AG04449 (cell line): ENCODE data around the gene METRN.
"Not testable (repeated sequence)": the region's sequence is repeated elsewhere in the genome, so short reads cannot be mapped to it uniquely, and the experiment has no call there.

Experiments
- CTCF ChIA-PET: fragments of 350-600 bp; formaldehyde crosslinking; extraction: SDS; loops from one replicate; lab custom pipeline; 2021; ENCODE audit warnings: antibody characterized with exemption; lab: Yijun Ruan, JAX
- POLR2A ChIA-PET: fragments of 400-600, 350-600 bp; formaldehyde crosslinking; extraction: SDS; loops from one replicate; lab custom pipeline; 2020; ENCODE audit warnings: antibody characterized with exemption, inconsistent platforms; lab: Yijun Ruan, JAX
- DNase-seq: peaks from one replicate; pipeline ENCODE4 v3.0.0-alpha.2; 2010; ENCODE audit warnings: low read depth, low spot score
- H3K4me3 ChIP-seq: 2 replicates; pipeline ENCODE4 v1.5.1; 2011; ENCODE audit warnings: low read depth, mild to moderate bottlenecking, control low read depth, low read length
- TF ChIP-seq, protein P1 (sequence below): IDR thresholded peaks from one replicate; pipeline ENCODE4 v1.5.1; 2011; ENCODE audit warnings: mild to moderate bottlenecking, moderate library complexity, low read length, control low read depth, inconsistent platforms; ENCODE audit not compliant: insufficient read depth; ENCODE audit errors: missing control alignments

Gene METRN

DNA sequence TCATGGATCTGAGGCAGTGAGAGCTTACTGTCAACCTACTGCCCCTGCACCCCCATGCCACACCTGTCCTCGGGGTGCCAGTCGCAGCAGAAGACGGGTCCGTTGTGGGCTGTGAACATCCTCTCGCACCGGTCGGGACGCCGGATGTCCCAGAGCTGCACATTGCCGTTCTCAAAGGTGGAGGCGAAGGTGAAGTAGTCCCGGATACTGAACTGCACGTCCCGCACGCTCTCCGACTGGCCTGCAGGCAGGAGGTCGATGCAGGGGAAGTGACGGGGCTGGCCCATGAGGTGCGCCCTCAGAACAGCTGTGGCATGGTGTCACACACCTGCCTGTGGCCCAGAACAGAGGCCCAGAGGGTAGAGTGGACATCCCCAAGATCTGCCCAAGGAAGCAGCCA is 27.4 kb upstream of the METRN start:
- POLR2A ChIA-PET = no interaction called here
- DNase-seq = no peak
- CTCF ChIA-PET = interaction anchor here (1.0 to 3.9 kb wide), 3 partner anchors 10 to 25 kb away, joined by 3 to 18 read pairs (median 3); no protein-coding TSS in a partner anchor
- H3K4me3 ChIP-seq = no peak overlapping the region
- TF ChIP-seq, protein P1, sequence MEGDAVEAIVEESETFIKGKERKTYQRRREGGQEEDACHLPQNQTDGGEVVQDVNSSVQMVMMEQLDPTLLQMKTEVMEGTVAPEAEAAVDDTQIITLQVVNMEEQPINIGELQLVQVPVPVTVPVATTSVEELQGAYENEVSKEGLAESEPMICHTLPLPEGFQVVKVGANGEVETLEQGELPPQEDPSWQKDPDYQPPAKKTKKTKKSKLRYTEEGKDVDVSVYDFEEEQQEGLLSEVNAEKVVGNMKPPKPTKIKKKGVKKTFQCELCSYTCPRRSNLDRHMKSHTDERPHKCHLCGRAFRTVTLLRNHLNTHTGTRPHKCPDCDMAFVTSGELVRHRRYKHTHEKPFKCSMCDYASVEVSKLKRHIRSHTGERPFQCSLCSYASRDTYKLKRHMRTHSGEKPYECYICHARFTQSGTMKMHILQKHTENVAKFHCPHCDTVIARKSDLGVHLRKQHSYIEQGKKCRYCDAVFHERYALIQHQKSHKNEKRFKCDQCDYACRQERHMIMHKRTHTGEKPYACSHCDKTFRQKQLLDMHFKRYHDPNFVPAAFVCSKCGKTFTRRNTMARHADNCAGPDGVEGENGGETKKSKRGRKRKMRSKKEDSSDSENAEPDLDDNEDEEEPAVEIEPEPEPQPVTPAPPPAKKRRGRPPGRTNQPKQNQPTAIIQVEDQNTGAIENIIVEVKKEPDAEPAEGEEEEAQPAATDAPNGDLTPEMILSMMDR = no peak

DNA sequence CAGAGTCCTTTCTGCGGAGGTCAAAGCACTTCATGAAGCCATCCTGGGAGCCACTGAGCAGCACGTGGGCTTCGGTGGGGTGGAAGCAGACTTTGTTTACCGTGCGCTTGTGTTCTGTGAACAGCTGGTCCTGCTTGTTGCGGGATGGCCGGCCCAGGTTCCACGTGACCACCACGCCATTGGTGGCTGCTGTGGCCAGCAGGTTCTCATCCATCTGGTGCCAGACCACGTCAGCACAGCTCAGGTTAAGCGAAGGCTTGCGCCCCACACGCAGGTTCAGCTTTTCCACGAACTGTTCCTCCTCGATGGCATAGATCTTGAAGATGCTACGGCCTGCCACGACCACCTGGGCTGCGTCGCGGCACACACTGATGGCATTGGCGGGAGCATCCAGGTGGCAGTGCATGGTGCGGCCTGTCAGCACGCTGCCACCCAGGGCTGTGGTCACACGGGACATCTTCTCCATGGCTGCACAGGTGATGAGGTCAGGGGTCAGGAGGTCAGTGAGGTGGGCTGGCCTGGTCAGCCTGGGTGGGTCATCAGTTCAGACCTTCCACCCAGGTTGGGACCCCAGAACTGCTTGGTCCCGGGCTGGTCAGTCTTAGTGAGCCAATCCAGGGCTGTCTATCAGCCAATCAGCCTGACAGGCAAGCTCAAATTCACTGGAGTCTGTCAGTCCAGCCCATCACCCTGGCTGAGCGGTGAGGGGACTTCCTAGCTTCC is 25.6 kb upstream of the METRN start:
- ChIA-PET POLR2A (interaction anchor here (1.7 kb wide), 1 partner anchor 8 kb away, joined by 9 read pairs; the partner anchor contains the start of gene STUB1), CTCF (interaction anchor here (0.9 to 3.9 kb wide), 5 partner anchors 21 to 110 kb away, joined by 3 to 18 read pairs (median 4); partner anchors contain the start of gene CIAO3)
- TF ChIP-seq, protein P1 = no peak
- peak overlapping the region; percentile 82 for H3K4me3 ChIP-seq
- no peak for DNase-seq

DNA sequence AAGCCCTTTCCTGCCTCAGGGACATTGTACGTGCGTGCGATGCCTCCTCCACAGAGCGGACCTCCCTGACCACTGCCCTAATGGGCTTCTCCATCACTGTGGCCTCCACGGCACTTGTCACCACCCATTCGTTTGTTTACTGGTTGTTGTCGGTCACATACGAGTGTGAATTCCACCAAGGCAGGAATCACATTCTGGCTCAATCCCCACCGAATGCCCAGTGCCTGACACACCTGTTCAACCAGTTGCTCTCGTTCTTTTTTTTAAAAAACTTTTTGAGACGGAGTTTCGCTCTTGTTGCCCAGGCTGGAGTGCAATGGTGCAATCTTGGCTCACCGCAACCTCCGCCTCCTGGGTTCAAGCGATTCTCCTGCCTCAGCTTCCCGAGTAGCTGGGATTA is 23.7 kb upstream of the METRN start:
- H3K4me3 ChIP-seq, CTCF ChIA-PET, DNase-seq, POLR2A ChIA-PET: not testable (repeated sequence)

DNA sequence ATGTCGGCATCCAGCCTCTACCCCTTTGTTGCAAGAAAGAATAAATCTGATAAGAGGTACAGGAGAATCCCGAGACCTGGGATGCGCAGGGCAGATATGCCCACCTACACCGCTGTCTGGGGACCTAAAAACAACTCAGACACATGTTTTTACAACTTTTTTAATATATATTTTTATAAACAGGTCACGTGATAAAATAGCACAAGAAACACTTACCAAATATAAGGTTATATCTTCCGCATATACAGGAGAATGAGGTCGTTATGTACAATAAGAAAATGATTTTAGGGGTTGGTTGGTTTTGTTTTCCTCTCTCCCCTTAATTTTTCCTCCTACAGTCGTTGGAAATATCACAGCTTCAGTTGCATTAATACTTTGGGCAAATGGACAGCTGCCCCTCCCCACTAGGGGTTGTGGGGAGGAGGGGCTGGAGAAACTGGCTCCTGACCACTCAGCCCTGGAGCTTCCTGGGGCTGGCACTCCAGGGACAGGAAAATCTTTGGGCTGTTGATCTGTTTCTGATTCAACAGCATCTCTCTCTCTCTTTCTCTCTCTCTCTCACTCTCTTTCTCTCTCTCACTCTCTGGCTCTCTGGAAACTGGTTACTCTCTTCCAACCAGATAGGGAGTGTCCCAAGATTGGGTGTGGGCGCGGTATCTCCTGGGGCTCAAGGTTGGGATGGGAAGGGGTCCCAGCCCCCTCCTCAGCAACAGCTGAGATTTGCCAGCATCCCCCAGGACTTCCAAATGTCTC is 22.4 kb upstream of the METRN start:
- POLR2A ChIA-PET = interaction anchor here (0.7 to 1.1 kb wide), 2 partner anchors 12 to 1057 kb away, joined by 3 read pairs; no protein-coding TSS in a partner anchor
- DNase-seq = no peak
- TF ChIP-seq, protein P1 = no peak
- CTCF ChIA-PET = interaction anchor here (1.3 kb wide), 1 partner anchor 9 kb away, joined by 4 read pairs; no protein-coding TSS in a partner anchor
- no peak overlapping the region for H3K4me3 ChIP-seq

DNA sequence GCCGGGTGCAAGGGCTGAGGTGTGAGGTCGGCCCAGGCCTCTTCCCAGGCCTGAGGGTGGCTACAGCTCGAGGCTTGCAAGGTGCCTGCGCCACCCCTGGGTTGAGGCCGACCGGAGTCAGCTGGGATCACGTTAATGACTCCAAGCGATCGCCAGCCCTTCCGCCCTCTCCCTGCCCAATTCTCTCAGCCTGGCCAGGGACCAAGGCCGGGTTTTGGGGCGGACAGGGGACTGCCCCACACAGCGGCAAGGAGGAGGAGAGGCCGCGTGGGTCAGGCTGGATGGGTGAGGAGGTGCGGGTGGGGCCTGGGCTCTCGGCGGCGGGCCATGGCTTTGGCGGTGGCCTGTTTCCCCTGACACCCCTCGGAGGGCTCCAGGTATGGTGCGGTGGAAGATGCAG is 21.6 kb upstream of the METRN start:
- no peak overlapping the region for H3K4me3 ChIP-seq
- ChIA-PET CTCF (interaction anchor here (1.3 kb wide), 1 partner anchor 8 kb away, joined by 4 read pairs; no protein-coding TSS in a partner anchor), POLR2A (interaction anchor here (1.1 kb wide), 1 partner anchor 13 kb away, joined by 3 read pairs; no protein-coding TSS in a partner anchor)
- no peak for DNase-seq
- TF ChIP-seq, protein P1 = no peak

DNA sequence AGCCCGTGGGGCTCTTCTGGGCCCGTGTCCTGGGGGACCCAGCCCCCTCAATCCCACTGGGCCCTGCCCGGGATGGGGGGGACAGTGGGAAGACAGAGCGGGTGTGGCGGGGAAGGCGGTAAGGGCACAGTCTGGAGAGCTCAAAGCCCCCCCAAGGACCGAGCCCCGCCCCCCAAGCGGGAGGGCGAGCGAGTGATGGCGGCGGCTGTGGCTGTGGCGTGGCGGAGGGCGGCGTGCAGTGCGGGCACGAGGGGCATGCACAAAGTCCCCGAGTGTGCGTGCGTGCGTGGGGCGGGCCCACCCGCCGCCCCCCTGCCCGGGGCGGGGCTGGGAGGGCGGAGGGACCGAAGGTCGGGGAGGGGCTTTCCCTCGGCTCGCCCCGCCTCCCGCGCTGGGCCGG is 21.2 kb upstream of the METRN start:
- TF ChIP-seq, protein P1 = no peak
- no peak overlapping the region for H3K4me3 ChIP-seq
- ChIA-PET POLR2A (no interaction called here), CTCF (no interaction called here)
- no peak for DNase-seq
